ENCODE results near the gene LCNL1. TPM values are rescaled to one million over a fixed set of nuclear protein-coding genes. Genes with fewer than 3 reads are reported as not detected.

Gene LCNL1
- total and polyA plus RNA-seq, 8 donors = 0.12 to 0.38 (median 0.17) TPM; not detected in 3

DNA sequence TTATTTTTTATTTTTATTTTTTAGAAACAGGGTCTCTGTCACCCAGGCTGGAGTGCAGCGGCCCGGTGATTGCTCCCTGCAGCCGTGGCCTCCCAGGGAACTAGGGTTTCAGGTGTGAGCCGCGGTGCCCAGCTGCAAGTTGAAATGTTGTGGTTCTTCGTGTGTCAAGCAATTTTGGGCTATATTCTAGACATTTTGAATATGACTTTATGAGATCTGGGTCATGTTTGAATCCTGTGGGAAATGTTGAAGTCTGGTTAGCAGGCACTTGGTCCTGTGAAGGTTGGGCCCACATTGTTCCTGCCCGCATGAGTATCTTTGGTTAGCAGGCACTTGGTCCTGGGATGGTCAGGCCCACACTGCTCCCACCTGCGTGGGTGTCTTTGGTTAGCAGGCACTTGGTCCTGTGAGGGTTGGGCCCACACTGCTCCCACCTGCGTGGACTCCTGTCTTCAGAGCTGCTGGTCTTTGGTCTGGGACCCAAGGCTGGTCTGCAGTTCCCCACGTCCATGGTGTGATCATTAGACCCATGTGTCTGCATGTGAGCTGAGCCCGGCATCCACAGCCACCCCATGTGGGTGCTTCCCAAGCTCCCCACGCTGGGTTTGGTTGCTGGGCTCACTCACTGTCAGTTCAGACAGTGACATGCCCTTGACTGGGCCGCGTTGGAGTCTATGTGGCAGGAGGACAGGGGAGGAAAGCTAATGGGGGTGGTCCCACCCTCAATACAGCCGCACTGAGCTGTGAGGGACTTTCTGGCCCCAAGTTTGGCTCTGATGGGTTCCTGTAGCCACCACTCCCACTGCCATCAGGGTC is 45.4 kb upstream of the LCNL1 start:
- FAIRE-seq (no peak), DNase-seq (peak in 1 of 6 donors; percentile 46), ATAC-seq (no peak)
- Histone ChIP-seq H3K36me3 (peaks cover 7 to 27% (median 22%) of the 10 kb centered on the region in 3 donors), H3K4me3 (no peak overlapping the region), H3K9me3 (no peaks in the 10 kb centered on the region), H3K4me1 (no peaks in the 10 kb centered on the region), H3K27me3 (no peaks in the 10 kb centered on the region), H3K27ac (no peak overlapping the region)
- intact Hi-C loops (cut with DNase I) = no loop called here
- TF ChIP-seq, protein P1, sequence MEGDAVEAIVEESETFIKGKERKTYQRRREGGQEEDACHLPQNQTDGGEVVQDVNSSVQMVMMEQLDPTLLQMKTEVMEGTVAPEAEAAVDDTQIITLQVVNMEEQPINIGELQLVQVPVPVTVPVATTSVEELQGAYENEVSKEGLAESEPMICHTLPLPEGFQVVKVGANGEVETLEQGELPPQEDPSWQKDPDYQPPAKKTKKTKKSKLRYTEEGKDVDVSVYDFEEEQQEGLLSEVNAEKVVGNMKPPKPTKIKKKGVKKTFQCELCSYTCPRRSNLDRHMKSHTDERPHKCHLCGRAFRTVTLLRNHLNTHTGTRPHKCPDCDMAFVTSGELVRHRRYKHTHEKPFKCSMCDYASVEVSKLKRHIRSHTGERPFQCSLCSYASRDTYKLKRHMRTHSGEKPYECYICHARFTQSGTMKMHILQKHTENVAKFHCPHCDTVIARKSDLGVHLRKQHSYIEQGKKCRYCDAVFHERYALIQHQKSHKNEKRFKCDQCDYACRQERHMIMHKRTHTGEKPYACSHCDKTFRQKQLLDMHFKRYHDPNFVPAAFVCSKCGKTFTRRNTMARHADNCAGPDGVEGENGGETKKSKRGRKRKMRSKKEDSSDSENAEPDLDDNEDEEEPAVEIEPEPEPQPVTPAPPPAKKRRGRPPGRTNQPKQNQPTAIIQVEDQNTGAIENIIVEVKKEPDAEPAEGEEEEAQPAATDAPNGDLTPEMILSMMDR (IDR thresholded peaks at IDR 0.05) = no peak
- 89 to 93% methylated on average over 15 of the region's 15 CpGs for WGBS, 2 donors

DNA sequence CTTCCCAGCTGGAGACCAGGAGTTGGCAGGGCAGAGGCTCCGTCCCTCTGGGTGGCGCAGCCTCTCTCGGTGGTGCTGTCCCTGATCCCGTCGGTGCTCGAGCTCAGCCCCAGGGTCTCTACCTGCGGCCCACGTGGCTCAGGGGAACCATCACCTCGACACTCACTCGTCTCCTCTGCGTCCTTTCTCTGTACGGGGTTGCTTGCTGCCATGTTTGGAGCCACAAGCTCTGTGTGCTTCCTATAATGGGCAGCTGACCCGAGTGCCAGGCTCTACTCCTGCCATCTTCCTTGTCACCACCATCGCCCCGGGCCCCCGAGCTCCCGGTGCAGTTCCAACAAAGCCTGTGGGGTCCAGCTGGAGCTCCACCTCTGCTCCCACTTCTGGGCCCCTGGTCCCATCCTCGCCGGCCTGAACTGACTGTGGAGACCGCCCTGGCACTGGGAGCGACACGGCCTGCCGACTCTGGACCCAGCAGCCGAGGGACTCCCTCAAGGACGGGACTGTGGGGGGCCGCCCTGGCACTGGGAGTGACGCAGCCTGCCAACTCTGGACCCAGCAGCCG is 43.3 kb upstream of the LCNL1 start:
- H3K4me3 ChIP-seq = no peak overlapping the region
- H3K4me1 ChIP-seq = no peaks in the 10 kb centered on the region
- 91% methylated on average over 28 of the region's 28 CpGs for WGBS, 2 donors
- DNase-seq (peak in 2 of 6 donors; percentile 54 to 76), ATAC-seq (no peak), FAIRE-seq (no peak)
- TF ChIP-seq, protein P1 (IDR thresholded peaks at IDR 0.05) = no peak
- no peaks in the 10 kb centered on the region for H3K27me3 ChIP-seq
- intact Hi-C loops (cut with DNase I) = no loop called here
- no peak overlapping the region for H3K27ac ChIP-seq
- H3K36me3 ChIP-seq = peaks cover 7 to 31% (median 25%) of the 10 kb centered on the region in 3 donors
- no peaks in the 10 kb centered on the region for H3K9me3 ChIP-seq

DNA sequence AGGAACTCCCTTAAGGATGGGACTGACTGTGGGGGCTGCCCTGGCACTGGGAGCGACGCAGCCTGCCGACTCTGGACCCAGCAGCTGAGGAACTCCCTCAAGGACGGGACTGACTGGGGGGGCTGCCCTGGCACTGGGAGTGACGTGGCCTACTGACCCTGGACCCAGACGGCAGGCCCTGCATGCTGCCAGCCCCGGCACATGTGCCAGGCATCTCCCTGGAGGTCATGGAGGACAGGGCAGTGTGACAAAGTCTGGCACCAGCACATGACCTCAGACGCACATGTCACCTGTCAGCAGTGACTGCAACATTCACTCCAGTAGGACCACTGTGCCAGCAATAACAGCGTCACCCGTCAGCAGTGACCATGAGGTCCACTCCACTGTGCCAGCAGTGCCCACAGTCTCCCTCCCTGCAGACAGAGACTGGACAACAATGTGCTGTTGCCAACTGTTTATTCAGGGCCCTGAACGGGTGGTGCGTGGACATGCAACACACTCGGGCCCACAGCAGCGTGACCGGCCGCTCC is 42.7 kb upstream of the LCNL1 start:
- peak in 5 of 6 donors; percentile 48 to 72 (median 67) for DNase-seq
- 50 to 56% methylated on average over 16 of the region's 16 CpGs for WGBS, 2 donors

DNA sequence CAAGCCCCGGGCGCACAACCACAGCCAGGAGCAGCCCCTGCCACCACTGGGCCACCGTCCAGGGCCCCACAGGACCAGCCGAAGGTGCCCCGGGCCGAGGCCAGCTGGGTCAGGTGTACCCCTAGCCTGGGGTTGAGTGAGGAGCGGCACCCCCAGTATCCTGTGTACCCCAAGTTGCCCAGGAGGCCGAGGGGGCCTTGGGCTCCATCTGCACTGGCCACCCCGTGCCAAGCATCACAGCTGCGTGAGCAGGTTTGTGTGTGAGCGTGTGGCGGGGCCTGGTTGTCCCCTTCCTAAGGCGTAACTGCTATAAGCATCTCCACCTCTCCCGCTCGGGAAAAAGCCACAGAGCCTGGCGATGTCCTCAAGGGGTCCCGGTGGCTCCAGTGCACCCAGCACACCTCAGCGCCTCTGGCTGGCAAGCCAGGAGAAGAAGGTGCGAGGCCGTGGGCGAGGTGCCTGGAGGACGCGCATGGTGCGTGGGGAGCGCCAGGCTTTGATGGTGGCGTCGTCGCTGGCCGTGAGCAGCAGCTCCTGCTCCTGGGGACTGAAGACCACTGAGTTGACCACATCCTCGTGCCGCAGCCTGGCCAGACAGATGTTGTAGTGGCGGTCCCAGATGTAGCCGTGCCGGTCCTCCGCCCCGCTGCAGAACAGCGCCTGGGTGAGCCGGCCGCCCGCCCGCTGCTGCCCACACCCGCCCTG is 42.1 kb upstream of the LCNL1 start:
- DNase-seq (peak in 2 of 6 donors; percentile 55 to 81), FAIRE-seq (no peak), ATAC-seq (no peak)
- no peak overlapping the region for H3K27ac ChIP-seq
- H3K9me3 ChIP-seq = no peaks in the 10 kb centered on the region
- H3K4me3 ChIP-seq = no peak overlapping the region
- no peaks in the 10 kb centered on the region for H3K4me1 ChIP-seq
- WGBS, 2 donors = 94 to 96% methylated on average over 40 to 42 of the region's 42 CpGs
- peaks cover 7 to 31% (median 25%) of the 10 kb centered on the region in 3 donors for H3K36me3 ChIP-seq
- TF ChIP-seq, protein P1 (IDR thresholded peaks at IDR 0.05) = no peak
- intact Hi-C loops (cut with DNase I) = loop anchor here in 1 of 3 donors (10.0 kb wide), 2 partner anchors 96 to 146 kb away; partner anchors contain the start of genes AJM1, CCDC183, PHPT1 and TMEM141
- H3K27me3 ChIP-seq = no peaks in the 10 kb centered on the region

More for the DNA sequence above, 42.7 kb upstream of the LCNL1 start:
- H3K4me1 ChIP-seq = no peaks in the 10 kb centered on the region
- no peak for FAIRE-seq
- H3K27ac ChIP-seq = no peak overlapping the region
- TF ChIP-seq, protein P1 (IDR thresholded peaks at IDR 0.05) = no peak
- no peak overlapping the region for H3K4me3 ChIP-seq
- H3K27me3 ChIP-seq = no peaks in the 10 kb centered on the region
- intact Hi-C loops (cut with DNase I) = loop anchor here in 1 of 3 donors (10.0 kb wide), 2 partner anchors 95 to 145 kb away; partner anchors contain the start of genes AJM1, CCDC183, PHPT1 and TMEM141
- ATAC-seq = peak in 2 of 4 donors; percentile 1 to 3
- peaks cover 7 to 31% (median 25%) of the 10 kb centered on the region in 3 donors for H3K36me3 ChIP-seq
- H3K9me3 ChIP-seq = no peaks in the 10 kb centered on the region
